ENCODE results near the gene UTS2B. TPM values are rescaled to one million over a fixed set of nuclear protein-coding genes. Genes with fewer than 3 reads are reported as not detected.

Gene UTS2B
- total and polyA plus RNA-seq, 12 donors = 0.07 to 0.69 (median 0.43) TPM; not detected in 5

GRCh38 chr3:191342411-191342810 lies 12.1 kb upstream of the UTS2B start:
- H3K4me1 ChIP-seq (replicated peaks in 1 of 2) = peaks cover 33 to 76% of the 10 kb centered on the region in 2 donors
- intact Hi-C loops (cut with DNase I) = no loop called here
- H3K27ac ChIP-seq = no peak overlapping the region

GRCh38 chr3:191342006-191342405 lies 11.7 kb upstream of the UTS2B start:
- Histone ChIP-seq H3K27me3 (no peaks in the 10 kb centered on the region), H3K27ac (no peak overlapping the region), H3K9me3 (replicated peaks in 1 of 3) (no peaks in the 10 kb centered on the region), H3K4me1 (replicated peaks in 1 of 2) (peaks cover 36 to 77% of the 10 kb centered on the region in 2 donors), H3K4me3 (no peak overlapping the region), H3K36me3 (replicated peaks in 1 of 2) (no peaks in the 10 kb centered on the region)
- intact Hi-C loops (cut with DNase I) = no loop called here
- WGBS, 4 donors = 77 to 91% (median 81%) methylated on average over 2 of the region's 2 CpGs
- no peak for TF ChIP-seq POLR2A (IDR thresholded peaks at IDR 0.05)
- no peak for TF ChIP-seq CTCF (IDR thresholded peaks at IDR 0.05)
- DNase-seq = no peak

More at GRCh38 chr3:191342411-191342810, 12.1 kb upstream of the UTS2B start:
- TF ChIP-seq POLR2A (IDR thresholded peaks at IDR 0.05) (no peak), CTCF (IDR thresholded peaks at IDR 0.05) (no peak)
- Histone ChIP-seq H3K36me3 (replicated peaks in 1 of 2) (no peaks in the 10 kb centered on the region), H3K9me3 (replicated peaks in 1 of 3) (no peaks in the 10 kb centered on the region), H3K27me3 (no peaks in the 10 kb centered on the region), H3K4me3 (no peak overlapping the region)
- no peak for DNase-seq

GRCh38 chr3:191340966-191341365 lies 10.6 kb upstream of the UTS2B start:
- Histone ChIP-seq H3K27me3 (no peaks in the 10 kb centered on the region), H3K9me3 (replicated peaks in 1 of 3) (no peaks in the 10 kb centered on the region), H3K4me3 (no peak overlapping the region), H3K27ac (no peak overlapping the region), H3K36me3 (replicated peaks in 1 of 2) (no peaks in the 10 kb centered on the region), H3K4me1 (replicated peaks in 1 of 2) (peaks cover 36 to 73% of the 10 kb centered on the region in 2 donors)
- TF ChIP-seq CTCF (IDR thresholded peaks at IDR 0.05) = no peak
- no peak for TF ChIP-seq POLR2A (IDR thresholded peaks at IDR 0.05)
- no peak for DNase-seq
- 91 to 100% (median 93%) methylated on average over 1 of the region's 1 CpG for WGBS, 4 donors
- intact Hi-C loops (cut with DNase I) = no loop called here

- H3K4me1 ChIP-seq (replicated peaks in 1 of 2) = peaks cover 36 to 73% of the 10 kb centered on the region in 2 donors
- no peak for TF ChIP-seq POLR2A (IDR thresholded peaks at IDR 0.05)
- TF ChIP-seq CTCF (IDR thresholded peaks at IDR 0.05) = no peak
- intact Hi-C loops (cut with DNase I) = no loop called here
These were observed 10.0 kb upstream of the UTS2B start for GRCh38 chr3:191340351-191340750.

More at GRCh38 chr3:191340351-191340750, 10.0 kb upstream of the UTS2B start:
- Histone ChIP-seq H3K36me3 (replicated peaks in 1 of 2) (no peaks in the 10 kb centered on the region), H3K4me3 (no peak overlapping the region), H3K27me3 (no peaks in the 10 kb centered on the region), H3K27ac (no peak overlapping the region), H3K9me3 (replicated peaks in 1 of 3) (no peaks in the 10 kb centered on the region)
- 83 to 98% (median 97%) methylated on average over 2 of the region's 2 CpGs for WGBS, 4 donors
- DNase-seq = no peak
